GM18858 (cell line): ENCODE data around the gene ACTC1.

Experiments
- ATAC-seq: cut with Tn5 transposase; IDR thresholded peaks from one replicate; pipeline ENCODE4 v1.9.1; 2021; ENCODE audit not compliant: unreplicated experiment

The ACTC1 gene

DNA sequence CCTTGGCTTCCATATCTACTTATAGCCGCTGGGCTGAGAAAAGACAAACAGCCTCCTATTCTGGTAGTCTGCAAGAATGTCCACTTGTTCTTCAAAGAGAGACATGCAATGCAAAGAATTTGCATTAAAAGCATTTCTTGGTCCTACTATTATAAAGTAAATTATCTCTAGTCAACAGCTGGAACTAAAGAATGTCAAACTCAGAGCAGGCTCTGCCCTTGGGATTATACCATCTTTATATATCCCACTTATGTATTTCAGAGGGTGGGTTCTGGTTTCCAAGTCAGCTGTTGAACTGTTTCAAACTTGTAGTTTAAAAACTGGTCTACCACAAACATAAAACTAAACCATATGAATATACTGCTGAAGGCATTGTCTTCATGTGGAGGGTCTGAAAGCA, 7.0 kb upstream of the ACTC1 start:
- no peak for ATAC-seq

DNA sequence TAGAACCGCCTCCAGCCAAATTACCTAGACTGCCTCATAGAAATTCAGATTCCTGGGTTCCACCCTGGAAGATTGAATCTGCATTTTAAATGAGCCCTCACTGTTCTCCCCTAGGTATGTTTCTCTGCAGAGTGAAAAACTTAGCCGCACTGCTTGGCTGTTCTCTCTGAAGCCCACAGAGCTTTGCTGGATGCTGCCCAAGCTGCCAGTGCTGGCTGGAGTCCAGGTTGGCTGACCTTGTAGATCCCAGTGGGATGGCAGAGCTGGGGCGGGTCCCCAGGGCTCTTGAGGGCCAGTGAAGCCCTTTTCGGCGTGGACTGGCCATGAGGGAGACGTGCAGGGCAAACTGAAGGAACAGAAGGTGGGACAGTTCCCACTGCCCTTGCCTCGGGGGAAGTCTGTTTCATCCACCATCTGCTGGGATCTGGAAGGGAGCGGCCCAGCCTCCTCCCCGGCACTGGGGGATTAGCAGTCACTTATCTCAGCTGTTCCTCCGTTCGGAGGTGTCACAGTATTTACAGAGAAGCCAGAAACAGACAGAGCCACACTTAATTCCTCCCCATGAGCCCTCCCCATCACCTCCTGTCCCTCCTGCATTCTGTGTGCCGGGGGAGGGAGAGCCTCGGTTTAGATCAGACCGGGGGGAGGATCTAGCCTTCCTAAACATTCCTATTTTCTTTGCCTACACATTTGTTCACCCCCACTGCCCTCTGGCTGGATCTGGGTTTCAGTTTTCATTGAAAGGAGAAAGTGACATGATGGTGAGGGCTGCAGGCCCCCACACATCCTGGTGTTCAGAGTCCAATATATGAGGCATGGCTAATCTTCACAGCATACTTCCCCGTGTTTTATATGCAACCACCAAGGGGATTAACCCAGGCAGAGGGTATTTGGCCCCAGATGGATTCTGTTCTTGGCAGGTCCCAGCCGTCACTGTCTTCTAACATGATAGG, 4.1 kb upstream of the ACTC1 start:
- no peak for ATAC-seq

DNA sequence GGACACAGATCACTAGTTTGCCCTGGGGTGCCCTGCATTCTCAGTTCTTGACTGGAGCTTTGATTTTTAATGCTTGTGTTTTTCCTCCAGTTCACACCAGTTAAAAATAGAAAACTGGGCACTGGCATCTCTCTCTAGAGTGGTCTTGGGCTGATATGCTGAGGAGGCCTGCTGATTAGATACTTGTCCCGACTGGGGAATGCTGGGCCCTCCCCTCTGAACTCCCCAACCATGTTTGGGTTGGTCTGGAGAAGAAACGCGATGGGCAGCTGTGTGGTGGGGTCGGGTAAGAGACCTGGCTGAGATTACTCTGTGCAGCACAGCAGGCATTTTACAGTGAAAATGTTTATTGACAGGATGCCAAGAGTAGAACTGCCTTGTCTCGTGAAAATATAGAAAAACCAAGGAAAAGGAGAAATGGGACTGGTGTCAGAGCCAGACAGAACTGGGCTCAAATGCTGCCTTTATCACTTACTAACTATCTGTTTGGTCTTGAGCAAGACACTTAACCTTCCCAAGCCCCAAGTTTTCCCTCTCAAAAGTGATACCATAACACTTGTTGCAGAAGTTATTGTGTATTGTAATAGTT, 1.6 kb upstream of the ACTC1 start:
- ATAC-seq = no peak

- ATAC-seq = no peak
These were observed 651 bp downstream of the ACTC1 start for GRCh38 chr15:34794590-34795206.

DNA sequence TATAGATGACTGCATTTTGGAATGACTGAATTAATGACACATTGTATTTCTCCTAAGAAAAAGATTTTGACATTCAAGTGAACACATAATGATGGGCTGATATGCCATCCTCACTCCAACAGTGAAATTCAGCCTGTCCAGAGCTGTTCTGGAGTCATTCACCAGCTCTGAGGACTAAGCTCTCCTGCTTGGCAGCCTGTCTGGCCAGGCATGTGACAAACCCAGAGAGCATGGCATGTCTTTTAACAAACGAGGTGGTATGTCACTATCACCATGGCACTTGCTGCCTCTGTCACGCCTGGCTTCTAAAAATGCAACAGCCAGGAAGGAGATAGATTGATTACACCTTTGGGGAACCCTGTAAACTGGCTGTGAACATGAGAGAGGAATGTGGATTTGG, 1.4 kb downstream of the ACTC1 start:
- no peak for ATAC-seq

DNA sequence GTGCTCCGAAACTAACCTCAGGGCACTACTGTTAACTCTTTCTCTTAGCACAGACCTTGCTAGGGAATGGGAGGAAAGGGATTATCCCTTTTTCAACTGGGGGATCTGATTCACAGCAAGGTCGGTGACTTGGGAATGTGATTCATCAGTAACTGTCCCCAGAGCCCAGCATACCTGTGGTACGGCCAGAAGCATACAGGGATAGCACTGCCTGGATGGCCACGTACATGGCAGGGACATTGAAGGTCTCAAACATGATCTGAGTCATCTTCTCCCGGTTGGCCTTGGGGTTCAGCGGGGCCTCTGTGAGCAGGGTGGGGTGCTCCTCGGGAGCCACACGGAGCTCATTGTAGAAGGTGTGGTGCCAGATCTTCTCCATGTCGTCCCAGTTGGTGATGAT, 2.3 kb downstream of the ACTC1 start:
- no peak for ATAC-seq

DNA sequence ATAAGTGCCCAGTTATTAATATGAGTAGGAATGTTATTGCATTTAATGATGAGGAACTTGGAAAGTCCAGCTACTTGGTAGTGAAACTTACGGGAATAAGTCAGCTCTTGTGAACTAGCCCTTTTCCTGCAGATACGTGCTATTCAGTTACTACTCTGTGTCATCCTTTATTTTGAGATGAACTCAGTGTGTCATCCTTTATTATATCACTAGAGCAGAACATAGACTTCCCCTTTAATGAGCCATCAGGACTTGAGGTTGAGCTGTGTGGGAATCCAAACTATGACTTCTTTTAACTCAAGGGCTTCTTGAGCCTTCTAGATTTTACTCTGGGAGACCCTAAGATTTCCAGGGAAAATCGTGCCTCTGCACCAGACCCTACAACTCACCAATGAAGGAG, 3.6 kb downstream of the ACTC1 start:
- no peak for ATAC-seq

- ATAC-seq = no peak
These were observed 5.2 kb downstream of the ACTC1 start for GRCh38 chr15:34790121-34790520.

DNA sequence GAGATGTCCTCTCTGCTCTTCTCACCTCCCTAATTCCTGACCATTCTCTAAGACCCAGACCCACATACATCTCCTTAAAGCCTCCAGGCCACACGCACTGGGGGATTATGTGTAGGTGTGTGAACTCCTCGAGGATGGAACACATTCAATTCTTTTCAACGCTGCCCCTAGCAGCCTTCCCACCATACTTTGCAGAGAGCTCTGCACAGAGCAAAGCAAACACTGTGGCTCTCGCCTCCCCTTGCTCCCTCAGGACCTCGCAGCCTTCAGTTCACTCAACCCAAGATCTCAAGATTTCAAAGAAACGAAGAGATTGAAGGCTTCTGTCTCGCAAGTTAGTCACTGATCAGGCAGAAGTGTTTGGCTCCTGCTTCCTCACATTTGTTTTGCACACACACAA, 6.0 kb downstream of the ACTC1 start:
- no peak for ATAC-seq

DNA sequence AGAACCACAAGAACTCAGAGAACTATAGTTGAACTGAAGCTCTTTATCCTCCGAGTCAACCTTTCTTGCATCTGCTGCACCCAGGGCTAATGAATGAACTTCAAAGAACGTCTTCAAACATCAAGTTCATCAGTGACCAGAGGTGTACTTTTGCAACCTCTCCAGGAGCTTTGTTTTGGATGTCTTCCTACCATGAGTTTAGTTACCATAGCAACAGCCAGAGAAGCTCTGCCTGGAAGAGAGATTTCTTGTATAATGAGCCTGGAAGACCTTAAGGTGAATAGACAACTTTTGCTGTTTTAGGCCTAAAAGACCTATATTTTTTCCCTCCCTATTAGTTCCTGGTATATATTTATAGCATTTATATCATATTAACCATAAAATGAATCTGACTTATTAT, 9.1 kb downstream of the ACTC1 start:
- ATAC-seq = no peak

GRCh38 chr15:34783991-34784390, 11.4 kb downstream of the ACTC1 start:
- ATAC-seq = no peak

DNA sequence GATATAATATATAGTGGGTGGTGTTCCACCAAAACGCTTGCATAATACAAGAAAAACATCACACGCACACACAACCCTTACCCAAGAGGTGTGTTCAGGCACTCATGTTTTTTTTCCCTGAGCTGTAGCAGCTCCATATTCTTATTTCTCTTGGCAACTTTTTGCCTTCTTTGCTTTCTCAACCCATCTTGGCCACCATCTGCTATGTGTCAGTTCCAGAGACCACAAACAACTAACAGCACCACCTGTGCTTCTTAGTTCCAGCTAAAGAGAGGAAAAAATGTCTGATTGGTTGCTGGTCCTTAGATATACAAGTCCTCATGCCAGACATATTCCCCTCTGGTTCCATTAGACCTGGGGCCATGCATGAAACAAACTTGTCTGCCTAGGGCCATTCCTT, 11.9 kb downstream of the ACTC1 start:
- ATAC-seq = no peak

DNA sequence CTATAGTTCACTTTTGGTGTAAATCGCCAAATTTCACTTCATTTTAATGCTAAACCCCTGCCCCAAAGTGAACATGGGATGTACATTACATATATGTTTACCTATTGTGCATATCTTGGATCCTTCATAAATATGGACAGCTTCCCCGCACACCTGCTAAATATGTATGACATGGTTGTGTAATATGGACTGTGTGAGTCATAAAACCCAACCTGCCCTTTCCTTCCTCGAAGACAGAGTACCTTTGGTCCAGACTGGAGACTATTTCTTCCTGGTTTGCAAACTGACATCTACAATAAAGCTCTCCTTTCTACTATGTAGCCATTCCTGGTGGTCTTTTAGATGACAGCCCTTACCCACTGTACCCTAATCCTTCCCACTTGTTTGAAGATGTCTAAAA, 12.4 kb downstream of the ACTC1 start:
- ATAC-seq = no peak

DNA sequence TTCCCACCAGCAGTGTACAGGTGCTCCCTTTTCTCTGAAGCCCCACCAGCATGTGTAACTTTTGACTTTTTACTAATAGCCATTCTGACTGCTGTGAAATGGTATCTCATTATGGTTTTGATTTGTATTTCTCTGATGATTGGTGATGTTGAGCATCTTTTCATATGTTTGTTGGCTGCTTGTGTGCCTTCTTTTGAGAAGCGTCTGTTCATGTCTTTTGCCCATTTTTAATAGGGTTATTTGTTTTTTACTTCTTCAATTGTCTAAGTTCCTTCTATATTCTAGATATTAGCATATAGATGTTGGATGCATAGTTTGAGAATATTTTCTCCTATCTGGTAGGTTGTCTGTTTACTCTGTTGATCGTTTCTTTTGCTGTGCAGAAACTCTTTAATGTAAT, 14.6 kb downstream of the ACTC1 start:
- no peak for ATAC-seq

DNA sequence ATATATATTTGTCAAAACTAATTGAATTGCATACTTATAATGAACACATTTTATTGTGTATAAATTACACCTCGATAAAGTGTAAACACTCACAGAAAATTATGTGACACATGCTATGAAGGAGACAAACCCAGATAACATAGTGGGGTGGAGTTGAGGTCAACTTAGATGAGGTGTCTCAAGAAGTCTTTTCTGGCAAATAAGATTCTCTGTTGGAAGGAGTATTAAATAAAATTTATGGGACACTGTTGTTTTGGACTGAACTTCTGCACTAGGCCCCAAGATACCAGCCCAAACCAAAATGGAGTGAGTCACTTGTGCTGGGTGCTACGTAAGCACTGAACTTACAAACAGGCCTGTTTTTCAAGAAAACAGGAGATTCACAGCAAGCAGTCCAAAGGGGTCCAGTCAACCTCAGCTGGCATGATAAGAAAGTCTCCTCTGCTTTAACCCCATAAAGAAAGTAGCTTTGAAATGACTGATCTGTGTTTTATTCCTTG, 18.7 kb downstream of the ACTC1 start:
- no peak for ATAC-seq

DNA sequence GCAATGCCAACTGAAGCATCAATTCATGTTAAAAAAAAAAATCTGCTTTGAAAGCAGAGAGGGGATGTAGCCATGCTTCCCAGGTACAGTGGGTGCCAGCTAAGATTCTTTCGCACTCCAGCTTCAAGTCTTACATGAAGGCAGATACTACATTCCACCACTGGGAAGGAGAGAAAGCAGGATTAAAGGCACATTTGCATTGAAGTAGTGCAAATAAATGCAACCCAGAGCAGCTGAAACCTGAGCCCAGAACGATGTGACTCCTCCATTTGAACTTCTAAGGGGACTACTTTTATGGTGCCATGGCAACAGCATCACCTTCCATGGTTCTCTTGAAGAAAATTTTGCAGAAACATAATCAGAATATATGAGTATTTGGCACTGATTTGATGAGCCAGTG, 21.4 kb downstream of the ACTC1 start:
- ATAC-seq = no peak

DNA sequence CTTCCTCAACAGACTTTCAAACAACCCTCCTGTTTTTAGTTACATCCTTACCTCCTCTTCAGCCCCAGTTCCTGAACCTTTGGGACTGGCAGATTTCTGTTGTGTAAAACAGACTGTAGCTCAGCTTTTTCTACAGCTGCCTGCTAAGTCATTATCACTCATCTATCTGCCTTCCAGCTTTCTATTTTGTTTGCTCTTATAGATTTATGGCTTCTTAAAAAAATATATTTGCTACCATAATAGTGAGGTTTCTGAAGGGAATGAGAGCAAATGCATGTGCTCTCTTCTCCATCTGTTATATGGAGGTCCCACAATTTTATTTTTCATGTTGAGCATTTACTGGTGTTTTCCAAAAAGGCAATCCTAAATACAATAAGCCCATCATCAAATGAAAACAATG, 22.3 kb downstream of the ACTC1 start:
- no peak for ATAC-seq

DNA sequence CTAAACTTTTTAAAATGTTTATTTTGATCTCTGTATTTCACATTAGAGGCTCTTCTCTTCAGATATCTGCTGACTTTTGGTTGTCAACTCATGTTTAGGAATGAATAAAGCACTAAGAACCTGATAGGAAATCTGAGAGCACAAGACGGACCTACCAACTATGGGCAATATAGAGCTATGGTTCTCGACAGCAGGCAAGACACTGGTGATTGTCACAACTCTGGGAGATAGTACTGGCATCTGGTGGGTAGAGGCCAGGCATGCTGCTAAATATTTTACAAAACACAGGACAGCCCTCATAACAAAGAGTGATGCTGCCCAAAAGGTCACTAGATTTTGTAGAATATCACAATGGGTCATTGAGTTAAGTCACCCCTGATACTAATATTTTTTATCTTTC, 23.0 kb downstream of the ACTC1 start:
- no peak for ATAC-seq

GRCh38 chr15:34769711-34770110, 25.6 kb downstream of the ACTC1 start:
- ATAC-seq = no peak

DNA sequence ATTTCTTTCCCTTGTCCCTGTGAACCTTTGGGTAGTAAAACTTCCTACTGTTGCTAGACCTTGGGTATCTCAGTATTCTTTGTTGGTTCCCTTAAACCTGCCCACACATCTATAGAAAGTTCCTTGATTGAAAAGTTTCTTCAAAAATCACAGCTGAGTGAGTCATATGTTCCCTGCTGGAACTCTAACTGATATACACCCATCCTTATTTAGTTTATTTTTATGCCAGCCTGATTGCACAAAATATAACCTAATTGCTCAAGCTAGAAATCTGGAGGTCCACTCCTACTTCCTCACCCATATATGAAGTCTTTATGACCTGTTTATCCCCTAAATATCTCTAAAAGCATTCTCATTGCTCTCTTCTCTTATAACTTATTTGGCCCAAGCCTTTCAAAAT, 26.8 kb downstream of the ACTC1 start:
- no peak for ATAC-seq

DNA sequence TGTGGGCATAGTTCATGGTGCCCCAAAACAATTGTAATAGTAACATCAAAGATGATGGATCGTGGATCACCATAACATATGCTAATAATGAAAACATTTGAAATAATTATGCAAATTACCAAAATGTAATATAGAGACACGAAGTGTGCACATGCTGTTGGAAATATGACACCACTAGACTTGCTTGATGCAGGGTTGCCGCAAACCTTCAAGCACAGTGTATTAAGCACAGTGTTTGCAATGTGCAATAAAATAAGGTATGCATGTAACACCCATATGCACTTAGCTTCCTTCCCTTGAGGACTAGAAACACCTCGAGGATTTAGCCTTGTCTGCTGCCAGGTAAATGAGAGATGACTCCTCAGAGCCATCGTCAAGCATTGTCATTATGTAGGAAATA, 29.6 kb downstream of the ACTC1 start:
- no peak for ATAC-seq

DNA sequence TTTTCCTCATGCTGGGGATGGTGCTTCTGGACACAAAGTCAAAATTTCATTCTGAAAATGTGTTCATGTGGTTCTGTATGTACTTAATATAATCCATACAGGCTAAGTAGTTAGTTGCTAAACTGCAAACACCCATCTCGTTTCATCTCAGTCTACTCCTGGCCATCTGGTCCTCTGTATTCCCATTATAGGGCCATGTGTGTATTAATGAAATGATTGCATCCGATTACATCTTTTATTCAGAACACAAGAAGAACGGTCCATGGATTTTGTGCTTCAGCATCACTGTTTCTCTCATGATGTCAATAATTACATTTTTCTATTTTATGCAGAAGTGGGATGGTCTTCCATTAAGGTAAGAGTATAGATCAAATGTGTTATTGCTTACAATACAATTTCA, 34.4 kb downstream of the ACTC1 start:
- ATAC-seq = no peak
